Muscle layer of colon (tissue), 2 donors: ENCODE data around the gene C1QTNF6.

Experiments
- H3K27ac ChIP-seq: one replicate; pipeline ENCODE4 v1.7.0; 2013; ENCODE audit warnings: low read depth, mild to moderate bottlenecking, low read length, moderate library complexity
- H3K27me3 ChIP-seq, 2 donors: one replicate each; pipeline ENCODE4 v1.7.0; 2013; ENCODE audit warnings: low read length in 2 of 2, mild to moderate bottlenecking in 2 of 2; ENCODE audit not compliant: insufficient read depth in 2 of 2, control insufficient read depth in 1 of 2
- H3K36me3 ChIP-seq: one replicate; pipeline ENCODE4 v1.7.0; 2013; ENCODE audit warnings: mild to moderate bottlenecking, low read length; ENCODE audit not compliant: insufficient read depth
- H3K4me1 ChIP-seq: one replicate; pipeline ENCODE4 v1.7.0; 2013; ENCODE audit warnings: mild to moderate bottlenecking, low read length; ENCODE audit not compliant: insufficient read depth
- H3K4me3 ChIP-seq, 2 donors: one replicate each; pipeline ENCODE4 v1.7.0; 2013; ENCODE audit warnings: low read length in 2 of 2, low read depth in 1 of 2, mild to moderate bottlenecking in 1 of 2, moderate library complexity in 1 of 2
- H3K9ac ChIP-seq: one replicate; pipeline ENCODE4 v1.7.0; 2013; ENCODE audit warnings: low read length
- H3K9me3 ChIP-seq: one replicate; pipeline ENCODE4 v1.7.0; 2013; ENCODE audit warnings: mild to moderate bottlenecking, low read length
- donor health status: abdominal sarcoma.
- donor health status: Adenocarcinoma of cecum.

The C1QTNF6 gene

GRCh38 chr22:37211866-37212173, 23.8 kb upstream of the C1QTNF6 start:
- H3K27me3 ChIP-seq, result peaks cover 0 to 5% of the 10 kb centered on the region in 2 donors
- H3K9ac ChIP-seq, result no peak overlapping the region
- H3K9me3 ChIP-seq, result no peaks in the 10 kb centered on the region
- no peak overlapping the region for H3K27ac ChIP-seq
- H3K4me3 ChIP-seq, result no peak overlapping the region
- no peaks in the 10 kb centered on the region for H3K4me1 ChIP-seq
- no peaks in the 10 kb centered on the region for H3K36me3 ChIP-seq

- Histone ChIP-seq H3K27ac (no peak overlapping the region), H3K27me3 (peaks cover 0 to 5% of the 10 kb centered on the region in 2 donors), H3K4me3 (no peak overlapping the region), H3K9ac (no peak overlapping the region), H3K36me3 (no peaks in the 10 kb centered on the region), H3K4me1 (no peaks in the 10 kb centered on the region), H3K9me3 (no peaks in the 10 kb centered on the region)
Measured at GRCh38 chr22:37211075-37211865, 23.2 kb upstream of the C1QTNF6 start.

GRCh38 chr22:37210041-37210803, 22.2 kb upstream of the C1QTNF6 start:
- peaks cover 0 to 5% of the 10 kb centered on the region in 2 donors for H3K27me3 ChIP-seq
- H3K36me3 ChIP-seq, result no peaks in the 10 kb centered on the region
- H3K27ac ChIP-seq, result no peak overlapping the region
- H3K4me1 ChIP-seq, result no peaks in the 10 kb centered on the region
- no peak overlapping the region for H3K4me3 ChIP-seq
- H3K9me3 ChIP-seq, result no peaks in the 10 kb centered on the region
- no peak overlapping the region for H3K9ac ChIP-seq

GRCh38 chr22:37209140-37209845, 21.2 kb upstream of the C1QTNF6 start:
- Histone ChIP-seq H3K9ac (no peak overlapping the region), H3K27ac (no peak overlapping the region)

GRCh38 chr22:37208401-37209139, 20.5 kb upstream of the C1QTNF6 start:
- H3K36me3 ChIP-seq, result no peaks in the 10 kb centered on the region
- no peaks in the 10 kb centered on the region for H3K9me3 ChIP-seq
- H3K4me3 ChIP-seq, result no peak overlapping the region
- H3K4me1 ChIP-seq, result no peaks in the 10 kb centered on the region
- H3K27me3 ChIP-seq, result peaks cover 0 to under 1% of the 10 kb centered on the region in 2 donors
- H3K27ac ChIP-seq, result no peak overlapping the region
- H3K9ac ChIP-seq, result no peak overlapping the region

More at GRCh38 chr22:37209140-37209845, 21.2 kb upstream of the C1QTNF6 start:
- peaks cover 0 to 5% of the 10 kb centered on the region in 2 donors for H3K27me3 ChIP-seq
- no peak overlapping the region for H3K4me3 ChIP-seq
- no peaks in the 10 kb centered on the region for H3K4me1 ChIP-seq
- no peaks in the 10 kb centered on the region for H3K9me3 ChIP-seq
- no peaks in the 10 kb centered on the region for H3K36me3 ChIP-seq

- Histone ChIP-seq H3K9ac (no peak overlapping the region), H3K9me3 (no peaks in the 10 kb centered on the region), H3K4me1 (no peaks in the 10 kb centered on the region)
Measured at GRCh38 chr22:37207981-37208380, 19.9 kb upstream of the C1QTNF6 start.

GRCh38 chr22:37206841-37207821, 19.1 kb upstream of the C1QTNF6 start:
- Histone ChIP-seq H3K9ac (no peak overlapping the region), H3K9me3 (no peaks in the 10 kb centered on the region), H3K4me3 (no peak overlapping the region), H3K27ac (no peak overlapping the region), H3K4me1 (no peaks in the 10 kb centered on the region), H3K27me3 (no peaks in the 10 kb centered on the region), H3K36me3 (no peaks in the 10 kb centered on the region)

More at GRCh38 chr22:37207981-37208380, 19.9 kb upstream of the C1QTNF6 start:
- H3K27ac ChIP-seq, result no peak overlapping the region
- no peaks in the 10 kb centered on the region for H3K27me3 ChIP-seq
- no peaks in the 10 kb centered on the region for H3K36me3 ChIP-seq
- no peak overlapping the region for H3K4me3 ChIP-seq

- Histone ChIP-seq H3K27me3 (no peaks in the 10 kb centered on the region), H3K9ac (no peak overlapping the region), H3K36me3 (no peaks in the 10 kb centered on the region), H3K4me3 (no peak overlapping the region), H3K4me1 (no peaks in the 10 kb centered on the region), H3K9me3 (no peaks in the 10 kb centered on the region), H3K27ac (no peak overlapping the region)
Measured at GRCh38 chr22:37206118-37206840, 18.2 kb upstream of the C1QTNF6 start.

- no peak overlapping the region for H3K4me3 ChIP-seq
- H3K27me3 ChIP-seq, result no peaks in the 10 kb centered on the region
- H3K36me3 ChIP-seq, result no peaks in the 10 kb centered on the region
- H3K9ac ChIP-seq, result no peak overlapping the region
- H3K27ac ChIP-seq, result no peak overlapping the region
- H3K9me3 ChIP-seq, result no peaks in the 10 kb centered on the region
- no peaks in the 10 kb centered on the region for H3K4me1 ChIP-seq
Measured at GRCh38 chr22:37205046-37205445, 17.0 kb upstream of the C1QTNF6 start.
